Keratinocyte (primary cell): ENCODE measurements around the gene HHIPL1. TPM values are rescaled to one million over a fixed set of nuclear protein-coding genes. Genes with fewer than 3 reads are reported as not detected.

ENCODE experiments used
- DNase-seq: peaks from one replicate; pipeline ENCODE4 v3.0.0-alpha.2; 2011; ENCODE audit warnings: low read depth, missing footprints, low spot score
- FAIRE-seq: peaks from 2 replicates; lab custom pipeline; 2011; peaks lifted over from hg19 to GRCh38; lab: Jason Lieb, UNC
- H2AFZ ChIP-seq: 2 replicates; pipeline ENCODE4 v1.6.0; 2012; ENCODE audit warnings: low read length, control low read depth, inconsistent platforms; ENCODE audit not compliant: control insufficient read depth
- H3K27ac ChIP-seq: 2 replicates; pipeline ENCODE4 v1.5.1; 2011; ENCODE audit warnings: low read length; ENCODE audit not compliant: control insufficient read depth, insufficient read depth
- H3K27me3 ChIP-seq: 3 replicates; pipeline ENCODE4 v1.6.0; 2011; ENCODE audit warnings: low read length; ENCODE audit not compliant: control insufficient read depth, insufficient read depth; ENCODE audit errors: extremely low read depth
- H3K36me3 ChIP-seq, 2 experiments: 2 replicates in 1 of 2; 3 replicates in 1 of 2; pipeline ENCODE4 v1.5.1; 2011; ENCODE audit warnings: low read length in 2 of 2, mild to moderate bottlenecking in 1 of 2; ENCODE audit not compliant: control insufficient read depth in 2 of 2, insufficient read depth in 2 of 2; ENCODE audit errors: extremely low read depth in 1 of 2
- H3K4me1 ChIP-seq: 3 replicates; pipeline ENCODE4 v1.5.1; 2011; ENCODE audit warnings: low read length; ENCODE audit not compliant: control insufficient read depth, insufficient read depth; ENCODE audit errors: extremely low read depth
- H3K4me2 ChIP-seq: 3 replicates; pipeline ENCODE4 v1.6.0; 2011; ENCODE audit warnings: low read depth, low read length; ENCODE audit not compliant: control insufficient read depth, insufficient read depth; ENCODE audit errors: extremely low read depth
- H3K4me3 ChIP-seq, 3 experiments: fragments of 200-600 bp in 1 of 3; sonication (generic) in 1 of 3; 2 replicates in 2 of 3; 3 replicates in 1 of 3; pipeline ENCODE4 v1.5.1; 2011 to 2016; ENCODE audit warnings: low read length in 3 of 3, mild to moderate bottlenecking in 3 of 3, control low read depth in 2 of 3, inconsistent platforms in 1 of 3, low read depth in 1 of 3, mixed read lengths in 1 of 3, mixed run types in 1 of 3, moderate library complexity in 1 of 3; ENCODE audit not compliant: control insufficient read depth in 2 of 3, insufficient read depth in 2 of 3; ENCODE audit errors: extremely low read depth in 1 of 3
- H3K79me2 ChIP-seq: 2 replicates; pipeline ENCODE4 v1.6.0; 2012; ENCODE audit warnings: low read length; ENCODE audit not compliant: control insufficient read depth, insufficient read depth
- H3K9ac ChIP-seq: 3 replicates; pipeline ENCODE4 v1.6.0; 2011; ENCODE audit warnings: low read length; ENCODE audit not compliant: control insufficient read depth, insufficient read depth; ENCODE audit errors: extremely low read depth
- H3K9me1 ChIP-seq: 3 replicates; pipeline ENCODE4 v1.6.0; 2011; ENCODE audit warnings: low read length; ENCODE audit not compliant: control insufficient read depth, insufficient read depth; ENCODE audit errors: extremely low read depth
- H3K9me3 ChIP-seq: 2 replicates; pipeline ENCODE4 v1.5.1; 2012; ENCODE audit warnings: low read depth, low read length; ENCODE audit not compliant: control insufficient read depth
- H4K20me1 ChIP-seq: 3 replicates; pipeline ENCODE4 v1.6.0; 2011; ENCODE audit warnings: low read length; ENCODE audit not compliant: control insufficient read depth, insufficient read depth; ENCODE audit errors: extremely low read depth
- EZH2 ChIP-seq: IDR thresholded peaks from one replicate; pipeline ENCODE4 v1.6.1; 2012; ENCODE audit warnings: inconsistent platforms, mild to moderate bottlenecking, low read length, moderate library complexity
- dilution Hi-C: fragments of 300-500 bp; cut with MboI; formaldehyde crosslinking; loops from one replicate; pipeline ENCODE4 v1.7.0; 2020; ENCODE audit warnings: low sequenced_read_pairs; ENCODE audit not compliant: extremely low pct_ligation_motif_present
- polyA plus RNA-seq, 5 experiments: library from polyadenylated mRNA; depleted of rRNA in 3 of 5; stranded (reverse) in 3 of 5; stranded (forward) in 1 of 5; unstranded in 1 of 5; fragments of >200 nt; gene quantifications; 1 replicate in 1 of 5; 2 replicates in 3 of 5; 3 replicates in 1 of 5; pipeline versions ENCODE4 v1.2.1 to v1.2.3, GENCODE V29; 2011 to 2012; ENCODE audit warnings: missing spikeins in 2 of 5, low read depth in 1 of 5, low replicate concordance in 1 of 5
- TF ChIP-seq, protein P1 (sequence below), 3 experiments: IDR thresholded peaks in 1 of 3; conservative IDR thresholded peaks in 1 of 3; optimal IDR thresholded peaks in 1 of 3; 2 replicates in 2 of 3; 3 replicates in 1 of 3; pipeline versions ENCODE3 to v1.5.1; 2011; ENCODE audit warnings: low read length in 3 of 3, mild to moderate bottlenecking in 3 of 3, moderate library complexity in 2 of 3, control low read depth in 1 of 3, inconsistent platforms in 1 of 3; ENCODE audit not compliant: insufficient read depth in 2 of 3; ENCODE audit errors: extremely low read depth in 1 of 3

Gene HHIPL1
- polyA plus RNA-seq, 1 donor (not counting 4 experiments of a cell fraction or from before 2014, with no cell fraction given): 0.08 TPM

DNA sequence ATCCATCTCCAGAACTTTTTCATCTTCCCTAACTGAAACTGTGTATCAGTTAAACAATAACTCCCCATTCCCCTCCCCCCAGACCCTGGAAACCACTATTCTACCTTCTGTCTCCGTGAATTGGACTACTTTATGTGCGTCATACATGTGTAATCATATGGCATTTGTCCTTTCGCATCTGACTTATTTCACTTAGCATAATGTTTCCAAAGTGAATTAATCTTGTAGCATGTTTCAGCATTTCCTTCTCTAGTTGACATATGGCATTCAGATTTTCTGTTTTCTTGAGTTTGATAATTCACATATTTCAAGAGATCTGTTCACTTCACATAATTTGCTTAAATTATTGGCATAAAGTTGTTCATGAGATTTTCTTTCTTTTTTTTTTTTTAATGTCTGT lies 49.0 kb downstream of the HHIPL1 start:
- no peak overlapping the region for H3K4me2 ChIP-seq
- no peak overlapping the region for H2AFZ ChIP-seq
- H3K9me1 ChIP-seq: no peaks in the 10 kb centered on the region
- no peak for TF ChIP-seq EZH2
- TF ChIP-seq, protein P1, sequence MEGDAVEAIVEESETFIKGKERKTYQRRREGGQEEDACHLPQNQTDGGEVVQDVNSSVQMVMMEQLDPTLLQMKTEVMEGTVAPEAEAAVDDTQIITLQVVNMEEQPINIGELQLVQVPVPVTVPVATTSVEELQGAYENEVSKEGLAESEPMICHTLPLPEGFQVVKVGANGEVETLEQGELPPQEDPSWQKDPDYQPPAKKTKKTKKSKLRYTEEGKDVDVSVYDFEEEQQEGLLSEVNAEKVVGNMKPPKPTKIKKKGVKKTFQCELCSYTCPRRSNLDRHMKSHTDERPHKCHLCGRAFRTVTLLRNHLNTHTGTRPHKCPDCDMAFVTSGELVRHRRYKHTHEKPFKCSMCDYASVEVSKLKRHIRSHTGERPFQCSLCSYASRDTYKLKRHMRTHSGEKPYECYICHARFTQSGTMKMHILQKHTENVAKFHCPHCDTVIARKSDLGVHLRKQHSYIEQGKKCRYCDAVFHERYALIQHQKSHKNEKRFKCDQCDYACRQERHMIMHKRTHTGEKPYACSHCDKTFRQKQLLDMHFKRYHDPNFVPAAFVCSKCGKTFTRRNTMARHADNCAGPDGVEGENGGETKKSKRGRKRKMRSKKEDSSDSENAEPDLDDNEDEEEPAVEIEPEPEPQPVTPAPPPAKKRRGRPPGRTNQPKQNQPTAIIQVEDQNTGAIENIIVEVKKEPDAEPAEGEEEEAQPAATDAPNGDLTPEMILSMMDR (optimal IDR thresholded peaks at IDR 0.05 in 1 of 3, IDR thresholded peaks at IDR 0.05 in 1 of 3, conservative IDR thresholded peaks at IDR 0.05 in 1 of 3; ENCODE audit: extremely low read depth in 1 of 3, insufficient read depth in 2 of 3, low read length in 3 of 3): no peak
- DNase-seq (no peak), FAIRE-seq (no peak)
- no peak overlapping the region for H3K4me3 ChIP-seq
- H3K79me2 ChIP-seq: no peaks in the 10 kb centered on the region
- H4K20me1 ChIP-seq: no peaks in the 10 kb centered on the region
- dilution Hi-C loops: no loop called here
- H3K36me3 ChIP-seq: no peaks in the 10 kb centered on the region
- H3K9ac ChIP-seq: no peak overlapping the region
- H3K9me3 ChIP-seq: no peaks in the 10 kb centered on the region
- peaks cover 22% of the 10 kb centered on the region for H3K27me3 ChIP-seq
- no peak overlapping the region for H3K27ac ChIP-seq
- H3K4me1 ChIP-seq: no peaks in the 10 kb centered on the region

DNA sequence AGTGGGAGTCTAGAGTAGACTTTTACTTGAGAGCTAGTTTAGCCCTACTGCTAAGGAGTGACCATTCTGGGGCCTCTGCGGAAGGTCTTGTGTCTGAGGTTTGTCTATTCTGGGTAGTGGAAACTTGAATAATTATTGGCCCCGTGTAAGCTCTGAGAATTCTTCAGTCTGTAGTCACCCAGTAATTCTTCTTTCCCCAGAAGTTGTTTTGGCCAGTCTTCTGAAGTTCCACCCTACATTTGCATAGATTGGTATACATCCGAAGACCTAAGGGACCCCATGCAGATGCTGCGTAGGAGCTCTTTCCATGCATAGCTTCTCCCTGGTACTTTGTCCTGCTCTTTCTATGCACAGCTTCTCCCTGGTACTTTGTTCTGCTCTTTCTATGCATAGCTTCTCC lies 52.0 kb downstream of the HHIPL1 start:
- Histone ChIP-seq H4K20me1 (no peaks in the 10 kb centered on the region), H3K9ac (no peak overlapping the region), H3K9me1 (no peaks in the 10 kb centered on the region), H3K9me3 (no peaks in the 10 kb centered on the region), H3K4me3 (no peak overlapping the region), H3K27ac (no peak overlapping the region), H3K27me3 (peaks cover 13% of the 10 kb centered on the region), H3K4me2 (no peak overlapping the region), H3K79me2 (no peaks in the 10 kb centered on the region), H3K36me3 (no peaks in the 10 kb centered on the region), H2AFZ (no peak overlapping the region), H3K4me1 (no peaks in the 10 kb centered on the region)
- DNase-seq (no peak), FAIRE-seq (no peak)
- TF ChIP-seq, protein P1 (optimal IDR thresholded peaks at IDR 0.05 in 1 of 3, IDR thresholded peaks at IDR 0.05 in 1 of 3, conservative IDR thresholded peaks at IDR 0.05 in 1 of 3; ENCODE audit: extremely low read depth in 1 of 3, insufficient read depth in 2 of 3, low read length in 3 of 3): no peak
- TF ChIP-seq EZH2: no peak
- dilution Hi-C loops: no loop called here
